ENCODE measurements around the gene ZP3. TPM values are rescaled to one million over a fixed set of nuclear protein-coding genes. Genes with fewer than 3 reads are reported as not detected.
"Not testable (repeated sequence)": the region's sequence is repeated elsewhere in the genome, so short reads cannot be mapped to it uniquely, and the experiment has no call there.

Gene ZP3
- total RNA-seq, 6 experiments from 2014 or later: 17.5 to 30.4 (median 25.6) TPM

DNA sequence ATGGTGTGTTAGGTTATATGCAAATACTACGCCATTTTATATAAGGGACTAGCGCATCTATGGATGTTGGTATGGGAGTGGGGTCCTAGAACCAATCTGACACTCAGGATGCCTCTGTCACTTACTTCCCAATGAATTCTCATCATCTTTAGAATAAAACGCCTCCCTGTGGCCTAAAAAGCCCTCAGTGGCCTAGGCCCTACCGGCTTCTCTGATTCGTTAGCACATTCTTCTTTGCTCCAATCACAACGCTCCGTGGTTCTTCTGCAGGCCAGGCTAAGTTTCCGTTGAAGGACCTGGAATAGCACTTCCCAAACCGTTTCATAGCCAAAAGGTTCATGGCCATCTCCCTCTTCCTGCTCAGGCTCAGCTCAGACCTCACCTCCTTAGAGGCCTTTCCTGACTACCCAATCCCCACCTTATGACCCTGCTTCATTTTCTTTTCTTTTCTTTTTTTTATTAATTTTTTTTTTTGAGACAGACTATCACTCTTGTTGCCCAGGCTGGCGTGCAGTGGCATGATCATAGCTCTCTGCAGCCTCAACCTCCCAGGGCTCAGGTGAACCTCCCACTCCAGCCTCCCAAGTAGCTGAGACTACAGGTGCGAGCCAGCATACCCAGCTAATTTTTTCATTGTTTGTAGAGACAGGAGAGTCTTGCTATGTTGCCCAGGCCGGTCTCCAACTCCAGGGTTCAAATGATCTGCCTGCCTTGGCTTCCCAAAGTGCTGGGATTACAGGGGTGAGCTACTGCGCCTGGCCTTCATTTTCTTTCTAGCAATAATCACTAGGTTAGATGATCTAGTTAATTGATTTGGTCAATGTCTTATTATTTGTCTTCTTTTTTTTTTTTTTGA lies 41.4 kb upstream of the ZP3 start:
- H3K36me3 Mint-ChIP-seq (ENCODE audit: low read depth): no peaks in the 10 kb centered on the region
- H3K27me3 Mint-ChIP-seq (ENCODE audit: insufficient read depth): no peaks in the 10 kb centered on the region
- H3K4me3 Mint-ChIP-seq: no peak overlapping the region
- H3K27ac Mint-ChIP-seq: no peak overlapping the region
- no peaks in the 10 kb centered on the region for H3K9me3 Mint-ChIP-seq
- TF ChIP-seq, protein P1, sequence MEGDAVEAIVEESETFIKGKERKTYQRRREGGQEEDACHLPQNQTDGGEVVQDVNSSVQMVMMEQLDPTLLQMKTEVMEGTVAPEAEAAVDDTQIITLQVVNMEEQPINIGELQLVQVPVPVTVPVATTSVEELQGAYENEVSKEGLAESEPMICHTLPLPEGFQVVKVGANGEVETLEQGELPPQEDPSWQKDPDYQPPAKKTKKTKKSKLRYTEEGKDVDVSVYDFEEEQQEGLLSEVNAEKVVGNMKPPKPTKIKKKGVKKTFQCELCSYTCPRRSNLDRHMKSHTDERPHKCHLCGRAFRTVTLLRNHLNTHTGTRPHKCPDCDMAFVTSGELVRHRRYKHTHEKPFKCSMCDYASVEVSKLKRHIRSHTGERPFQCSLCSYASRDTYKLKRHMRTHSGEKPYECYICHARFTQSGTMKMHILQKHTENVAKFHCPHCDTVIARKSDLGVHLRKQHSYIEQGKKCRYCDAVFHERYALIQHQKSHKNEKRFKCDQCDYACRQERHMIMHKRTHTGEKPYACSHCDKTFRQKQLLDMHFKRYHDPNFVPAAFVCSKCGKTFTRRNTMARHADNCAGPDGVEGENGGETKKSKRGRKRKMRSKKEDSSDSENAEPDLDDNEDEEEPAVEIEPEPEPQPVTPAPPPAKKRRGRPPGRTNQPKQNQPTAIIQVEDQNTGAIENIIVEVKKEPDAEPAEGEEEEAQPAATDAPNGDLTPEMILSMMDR (IDR thresholded peaks at IDR 0.05): no peak
- DNase-seq: no peak
- peaks cover 18% of the 10 kb centered on the region for H3K4me1 Mint-ChIP-seq (ENCODE audit: low read depth)

DNA sequence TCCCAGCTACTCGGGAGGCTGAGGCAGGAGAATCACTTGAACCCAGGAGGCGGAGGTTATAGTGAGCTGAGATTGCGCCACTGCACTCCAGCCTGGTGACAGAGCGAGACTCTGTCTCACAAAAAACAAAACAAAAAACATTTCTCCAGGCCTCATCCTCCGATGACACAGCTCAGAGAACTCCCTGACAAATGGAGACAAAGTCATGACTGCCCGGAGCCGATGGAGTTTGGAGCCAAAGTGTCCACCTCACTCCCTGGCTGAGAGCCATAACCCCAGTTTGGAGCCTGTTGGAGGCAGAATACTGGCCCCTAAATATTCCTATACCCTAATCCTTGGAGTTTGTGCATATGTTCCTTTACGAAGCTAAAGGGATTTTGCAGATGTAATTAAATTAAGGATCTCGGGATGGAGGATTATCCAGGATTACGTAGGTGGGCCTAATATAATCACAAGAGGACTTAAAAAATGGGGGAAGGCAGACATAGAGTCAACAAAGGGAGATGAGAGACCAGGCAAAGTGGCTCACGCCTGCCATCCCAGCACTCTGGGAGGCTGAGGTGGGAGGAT lies 38.0 kb upstream of the ZP3 start:
- Mint-ChIP-seq H3K27me3 (ENCODE audit: insufficient read depth) (no peaks in the 10 kb centered on the region), H3K36me3 (ENCODE audit: low read depth) (no peaks in the 10 kb centered on the region), H3K4me1 (ENCODE audit: low read depth) (peaks cover 14% of the 10 kb centered on the region), H3K9me3 (no peaks in the 10 kb centered on the region), H3K27ac (peak overlapping the region; percentile 57), H3K4me3 (no peak overlapping the region)
- TF ChIP-seq, protein P1 (IDR thresholded peaks at IDR 0.05): no peak
- peak; percentile 34 for DNase-seq

DNA sequence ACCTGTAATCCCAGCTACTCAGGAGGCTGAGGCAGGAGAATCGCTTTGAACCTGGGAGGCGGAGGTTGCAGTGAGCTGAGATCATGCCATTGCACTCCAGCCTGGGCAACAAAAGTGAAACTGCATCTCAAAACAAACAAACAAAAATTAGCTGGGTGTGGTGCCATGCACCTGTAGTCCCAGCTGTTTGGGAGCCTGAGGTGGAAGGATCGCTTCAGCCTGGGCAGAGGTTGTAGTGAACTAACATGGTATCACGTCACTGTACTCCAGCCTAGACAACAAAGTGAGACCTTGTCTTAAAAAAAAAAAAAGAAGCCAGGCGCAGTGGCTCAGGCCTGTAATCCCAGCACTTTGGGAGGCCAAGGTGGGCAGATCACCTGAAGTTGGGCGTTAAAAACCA lies 37.0 kb upstream of the ZP3 start:
- H3K4me3 Mint-ChIP-seq; H3K36me3 Mint-ChIP-seq (ENCODE audit: low read depth); H3K27me3 Mint-ChIP-seq (ENCODE audit: insufficient read depth); H3K27ac Mint-ChIP-seq; H3K9me3 Mint-ChIP-seq; DNase-seq: not testable (repeated sequence)
- H3K4me1 Mint-ChIP-seq (ENCODE audit: low read depth): peaks cover 18% of the 10 kb centered on the region

DNA sequence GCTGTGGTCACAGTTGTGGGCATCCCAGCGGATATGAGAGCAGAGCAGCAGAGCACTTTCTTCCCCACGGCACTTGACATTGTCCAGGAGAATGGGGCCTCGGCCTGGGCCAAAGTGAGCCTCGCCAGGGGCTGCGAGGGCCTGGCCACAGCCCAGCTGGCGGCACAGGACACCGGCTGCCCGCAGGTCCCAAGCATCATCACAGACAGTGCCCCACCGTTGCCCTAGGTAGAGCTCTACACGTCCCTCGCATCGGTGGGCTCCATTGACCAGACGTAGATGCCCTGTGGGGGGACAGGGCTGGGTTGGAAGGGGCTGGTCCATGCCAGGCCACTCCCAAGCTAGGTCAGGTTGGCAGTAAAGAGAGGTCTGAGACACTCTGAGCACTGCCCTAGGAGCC lies 34.7 kb upstream of the ZP3 start:
- Mint-ChIP-seq H3K27me3 (ENCODE audit: insufficient read depth) (no peaks in the 10 kb centered on the region), H3K36me3 (ENCODE audit: low read depth) (no peaks in the 10 kb centered on the region), H3K27ac (no peak overlapping the region), H3K4me3 (no peak overlapping the region), H3K9me3 (no peaks in the 10 kb centered on the region), H3K4me1 (ENCODE audit: low read depth) (peaks cover 22% of the 10 kb centered on the region)
- TF ChIP-seq, protein P1 (IDR thresholded peaks at IDR 0.05): no peak
- DNase-seq: no peak

DNA sequence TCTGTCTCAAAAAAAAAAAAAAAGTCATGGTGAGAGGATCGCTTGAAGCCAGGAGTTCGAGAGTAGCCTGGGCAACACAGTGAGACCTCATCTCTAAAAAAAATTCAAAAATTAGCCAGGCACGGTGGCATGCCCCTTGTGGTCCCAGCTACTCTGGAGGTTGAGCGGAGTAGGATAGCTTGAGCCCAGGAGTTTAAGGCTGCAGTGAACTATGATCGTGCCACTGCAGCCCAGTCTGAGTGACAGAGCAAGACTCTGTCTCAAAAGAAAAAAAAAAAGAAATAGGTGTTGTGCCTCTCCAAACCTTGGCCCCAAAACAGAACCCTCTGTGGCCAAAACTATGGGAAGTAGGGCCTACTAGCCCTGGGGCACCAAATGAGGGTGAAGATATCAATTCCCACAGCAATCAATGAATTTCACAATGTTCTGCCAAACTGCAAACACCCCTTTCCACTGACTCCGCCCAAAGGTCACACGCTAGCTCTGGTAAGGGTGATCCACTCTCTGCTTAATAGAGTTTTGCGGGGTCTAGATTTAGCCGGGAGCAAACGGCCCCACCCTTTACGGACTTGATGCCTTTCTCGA lies 32.1 kb upstream of the ZP3 start:
- no peaks in the 10 kb centered on the region for H3K36me3 Mint-ChIP-seq (ENCODE audit: low read depth)
- peak overlapping the region; percentile 85 for H3K4me3 Mint-ChIP-seq
- TF ChIP-seq, protein P1 (IDR thresholded peaks at IDR 0.05): no peak
- peak overlapping the region; percentile 90 for H3K27ac Mint-ChIP-seq
- H3K4me1 Mint-ChIP-seq (ENCODE audit: low read depth): peaks cover 13% of the 10 kb centered on the region
- no peaks in the 10 kb centered on the region; the same call in none of the 2 replicates for H3K27me3 Mint-ChIP-seq (ENCODE audit: insufficient read depth)
- no peaks in the 10 kb centered on the region for H3K9me3 Mint-ChIP-seq
- DNase-seq: no peak

All from HFFc6 (cell line).